K562 (cell line): ENCODE measurements around the gene RABL6. TPM values are rescaled to one million over a fixed set of nuclear protein-coding genes. Genes with fewer than 3 reads are reported as not detected.
A peak's percentile ranks its signal among the peaks of the same experiment; 100 is the strongest.

Source experiments
- CAMTA2 ChIP-seq: fragments of 250-450 bp; sonication (Bioruptor Pico); conservative IDR thresholded peaks from 2 replicates; pipeline ENCODE4 v1.5.1; 2022
- CREM ChIP-seq: IDR thresholded peaks from 2 replicates; pipeline ENCODE4 v1.6.1; 2014; ENCODE audit warnings: antibody characterized with exemption, low read depth
- GATAD2A ChIP-seq: fragments of 450-650 bp; IDR thresholded peaks from 2 replicates; pipeline ENCODE4 v1.6.1; 2017
- HNRNPUL1 ChIP-seq: fragments of 200-400 bp; formaldehyde crosslinking; IDR thresholded peaks from 2 replicates; pipeline ENCODE4 v1.6.1; 2017; ENCODE audit warnings: low read length
- MAFF ChIP-seq: IDR thresholded peaks from 2 replicates; pipeline ENCODE4 v1.6.1; 2012; ENCODE audit warnings: low read length, improper control_type of control experiment
- MAZ ChIP-seq, 2 experiments: fragments of 450-650 bp in 1 of 2; sonication (generic) in 1 of 2; formaldehyde crosslinking; IDR thresholded peaks in 1 of 2; conservative IDR thresholded peaks in 1 of 2; 2 replicates each; pipeline versions ENCODE4 v1.4.0 to v1.5.0; 2020; ENCODE audit warnings: mild to moderate bottlenecking in 1 of 2, missing genetic modification reagents in 1 of 2
- MYBL2 ChIP-seq, 2 experiments: fragments of 450-650 bp in 1 of 2; sonication (generic) in 1 of 2; formaldehyde crosslinking in 1 of 2; IDR thresholded peaks; 2 replicates each; pipeline versions ENCODE4 v1.6.1 to v1.8.1; 2017 to 2022; ENCODE audit warnings: borderline replicate concordance in 1 of 2, inconsistent platforms in 1 of 2, low read depth in 1 of 2, mild to moderate bottlenecking in 1 of 2, missing genetic modification reagents in 1 of 2, moderate library complexity in 1 of 2
- NCOA2 ChIP-seq, 2 experiments: fragments of 450-650 bp; IDR thresholded peaks; 2 replicates each; pipeline ENCODE4 v1.6.1; 2018; ENCODE audit warnings: mild to moderate bottlenecking in 2 of 2, moderate library complexity in 1 of 2; ENCODE audit not compliant: partially characterized antibody in 2 of 2
- NUFIP1 ChIP-seq: fragments of 450-650 bp; IDR thresholded peaks from 2 replicates; pipeline ENCODE4 v1.6.1; 2018; ENCODE audit not compliant: partially characterized antibody
- PML ChIP-seq: IDR thresholded peaks from 2 replicates; pipeline ENCODE4 v1.6.1; 2012; ENCODE audit warnings: low read length, inconsistent platforms
- RBM22 ChIP-seq: fragments of 200-400 bp; formaldehyde crosslinking; IDR thresholded peaks from 2 replicates; pipeline ENCODE4 v1.6.1; 2018; ENCODE audit warnings: low read length, low read depth; ENCODE audit not compliant: poor library complexity, severe bottlenecking
- TAF7 ChIP-seq: fragments of 450-650 bp; IDR thresholded peaks from 2 replicates; pipeline ENCODE4 v1.6.1; 2016; ENCODE audit warnings: missing genetic modification characterization, missing compliant biosample characterization
- TBL1XR1 ChIP-seq, 2 experiments: IDR thresholded peaks; 2 replicates each; pipeline ENCODE4 v1.6.1; 2012; ENCODE audit warnings: improper control_type of control experiment in 2 of 2, low read length in 2 of 2, mild to moderate bottlenecking in 1 of 2
- U2AF1 ChIP-seq: fragments of 200-400 bp; formaldehyde crosslinking; optimal IDR thresholded peaks from 2 replicates; pipeline ENCODE3; 2017; ENCODE audit warnings: mild to moderate bottlenecking, low read depth, low read length, moderate library complexity
- ZNF124 ChIP-seq: sonication (generic); formaldehyde crosslinking; IDR thresholded peaks from 2 replicates; pipeline ENCODE4 v1.8.1; 2022; ENCODE audit warnings: missing genetic modification reagents
- ZNF140 ChIP-seq: fragments of 250-450 bp; sonication (Bioruptor Pico); IDR thresholded peaks from 2 replicates; pipeline ENCODE4 v1.8.0; 2021; ENCODE audit warnings: moderate library complexity, mild to moderate bottlenecking, inconsistent platforms
- ZNF143 ChIP-seq: sonication (generic); formaldehyde crosslinking; IDR thresholded peaks from 2 replicates; pipeline ENCODE4 v1.9.0; 2022; ENCODE audit warnings: mild to moderate bottlenecking, missing genetic modification reagents
- ZNF165 ChIP-seq: fragments of 250-450 bp; sonication (Bioruptor Pico); IDR thresholded peaks from 2 replicates; pipeline ENCODE4 v1.4.0; 2020; ENCODE audit warnings: borderline replicate concordance
- ZNF785 ChIP-seq: fragments of 250-450 bp; sonication (Bioruptor Pico); IDR thresholded peaks from 2 replicates; pipeline ENCODE4 v1.4.0; 2020; ENCODE audit warnings: mild to moderate bottlenecking
- polyA plus RNA-seq, 8 experiments: library from polyadenylated mRNA; depleted of rRNA in 4 of 8; stranded (reverse) in 5 of 8; unstranded in 3 of 8; fragments of >200 nt; fragmentation: Nextera tagmentation in 2 of 8; fragmentation: Illumina TruSeq in 1 of 8; extraction: Ambion mirVana in 2 of 8; extraction: Trizol in 1 of 8; gene quantifications; 2 replicates each; pipeline versions ENCODE4 v1.2.1 to v1.2.3, GENCODE V29; 2011 to 2014; ENCODE audit warnings: inconsistent platforms in 1 of 8, missing spikeins in 1 of 8
- total RNA-seq, 7 experiments: library from RNA; depleted of rRNA in 6 of 7; stranded (reverse); fragments of >200 nt in 6 of 7; fragmentation: Illumina TruSeq in 2 of 7; extraction: Trizol in 2 of 7; gene quantifications; 2 replicates each; pipeline versions ENCODE4 v1.2.1 to v1.2.3, GENCODE V29; 2011 to 2021; ENCODE audit warnings: low replicate concordance in 1 of 7
- TF ChIP-seq, protein P1 (sequence below): sonication (generic); formaldehyde crosslinking; IDR thresholded peaks from 2 replicates; pipeline ENCODE4 v1.8.0; 2022; ENCODE audit warnings: mild to moderate bottlenecking, missing genetic modification reagents, borderline replicate concordance
- TF ChIP-seq, protein P2 (sequence below): fragments of 250-450 bp; sonication (Bioruptor Pico); IDR thresholded peaks from 2 replicates; pipeline ENCODE4 v1.8.0; 2022; ENCODE audit warnings: moderate library complexity, mild to moderate bottlenecking, inconsistent platforms
- TF ChIP-seq, protein P3 (sequence below): fragments of 450-650 bp; formaldehyde crosslinking; IDR thresholded peaks from 2 replicates; pipeline ENCODE4 v1.4.0; 2020; ENCODE audit warnings: mild to moderate bottlenecking, mixed read lengths

The RABL6 gene
- total and polyA plus RNA-seq, 9 of the 15 experiments (the other 6 are each of a cell fraction or from before 2014, with no cell fraction given) = 5.6 to 181 (median 84.5) TPM

DNA sequence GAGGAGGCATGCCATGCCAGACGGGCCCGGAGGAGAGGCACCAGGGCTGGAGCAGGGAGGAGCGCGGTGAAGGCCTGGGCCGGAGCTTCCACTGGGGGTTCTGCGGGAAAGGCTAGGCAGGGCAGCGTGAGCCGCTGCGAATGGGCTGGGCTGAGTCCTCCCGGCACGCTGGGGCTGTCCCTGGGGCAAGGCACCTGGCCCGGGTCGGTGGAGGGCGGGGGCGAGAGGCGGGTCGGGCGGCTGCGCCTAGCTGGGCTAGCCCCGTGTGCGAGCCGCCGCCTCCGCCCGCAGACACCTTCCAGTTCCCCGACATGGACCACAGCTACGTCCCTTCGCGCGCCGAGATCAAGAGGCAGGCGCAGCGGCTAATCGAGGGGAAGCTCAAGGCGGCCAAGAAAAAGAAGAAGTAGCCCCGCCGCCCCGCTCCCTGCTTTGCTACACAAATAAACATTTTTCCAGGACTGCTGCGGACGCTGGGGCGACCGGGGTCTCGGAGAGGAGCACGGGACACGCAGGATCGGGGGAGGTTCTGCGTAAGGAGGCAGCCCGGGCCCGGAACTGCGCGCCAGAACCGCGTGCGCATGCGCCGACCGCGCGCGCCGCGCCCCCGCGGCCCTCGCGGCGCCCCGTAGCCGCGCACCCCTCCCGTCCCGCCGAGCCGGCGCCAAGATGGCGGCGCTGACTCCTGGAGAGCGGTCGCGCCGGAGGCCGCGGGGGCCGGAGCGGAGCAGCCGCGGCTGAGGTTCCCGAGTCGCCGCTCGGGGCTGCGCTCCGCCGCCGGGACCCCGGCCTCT lies at the start of gene RABL6 (continued):
- TF ChIP-seq MYBL2 (IDR thresholded peaks at IDR 0.05; ENCODE audit: low read depth) (no peak), MYBL2 (CRISPR knock-in tag; IDR thresholded peaks at IDR 0.05; ENCODE audit: borderline replicate concordance) (no peak), PML (peak; percentile 30; the same call in 1 of the 2 replicates), U2AF1 (no peak), ZNF165 (CRISPR knock-in tag) (no peak), GATAD2A (peak; percentile 50; the same call in 1 of the 2 replicates), TBL1XR1 (IDR thresholded peaks at IDR 0.05; ENCODE audit: low read length in 2 of 2) (no peak), NUFIP1 (no peak), ZNF785 (CRISPR knock-in tag) (no peak), ZNF140 (CRISPR knock-in tag) (no peak), ZNF124 (CRISPR knock-in tag) (no peak), TAF7 (tag) (no peak), RBM22 (no peak), CREM (no peak), ZNF143 (CRISPR knock-in tag) (no peak), MAZ (CRISPR knock-in tag; conservative IDR thresholded peaks at IDR 0.05 in 1 of 2, IDR thresholded peaks at IDR 0.05 in 1 of 2) (peak in 1 of 2 experiments; percentile 55; a peak in 1 of 4 replicates), MAFF (no peak), HNRNPUL1 (no peak), NCOA2 (IDR thresholded peaks at IDR 0.05; ENCODE audit: partially characterized antibody in 2 of 2) (no peak), CAMTA2 (CRISPR knock-in tag) (no peak)
- TF ChIP-seq, protein P1, sequence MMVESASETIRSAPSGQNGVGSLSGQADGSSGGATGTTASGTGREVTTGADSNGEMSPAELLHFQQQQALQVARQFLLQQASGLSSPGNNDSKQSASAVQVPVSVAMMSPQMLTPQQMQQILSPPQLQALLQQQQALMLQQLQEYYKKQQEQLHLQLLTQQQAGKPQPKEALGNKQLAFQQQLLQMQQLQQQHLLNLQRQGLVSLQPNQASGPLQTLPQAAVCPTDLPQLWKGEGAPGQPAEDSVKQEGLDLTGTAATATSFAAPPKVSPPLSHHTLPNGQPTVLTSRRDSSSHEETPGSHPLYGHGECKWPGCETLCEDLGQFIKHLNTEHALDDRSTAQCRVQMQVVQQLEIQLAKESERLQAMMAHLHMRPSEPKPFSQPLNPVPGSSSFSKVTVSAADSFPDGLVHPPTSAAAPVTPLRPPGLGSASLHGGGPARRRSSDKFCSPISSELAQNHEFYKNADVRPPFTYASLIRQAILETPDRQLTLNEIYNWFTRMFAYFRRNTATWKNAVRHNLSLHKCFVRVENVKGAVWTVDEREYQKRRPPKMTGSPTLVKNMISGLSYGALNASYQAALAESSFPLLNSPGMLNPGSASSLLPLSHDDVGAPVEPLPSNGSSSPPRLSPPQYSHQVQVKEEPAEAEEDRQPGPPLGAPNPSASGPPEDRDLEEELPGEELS (CRISPR knock-in tag) = no peak
- TF ChIP-seq, protein P2, sequence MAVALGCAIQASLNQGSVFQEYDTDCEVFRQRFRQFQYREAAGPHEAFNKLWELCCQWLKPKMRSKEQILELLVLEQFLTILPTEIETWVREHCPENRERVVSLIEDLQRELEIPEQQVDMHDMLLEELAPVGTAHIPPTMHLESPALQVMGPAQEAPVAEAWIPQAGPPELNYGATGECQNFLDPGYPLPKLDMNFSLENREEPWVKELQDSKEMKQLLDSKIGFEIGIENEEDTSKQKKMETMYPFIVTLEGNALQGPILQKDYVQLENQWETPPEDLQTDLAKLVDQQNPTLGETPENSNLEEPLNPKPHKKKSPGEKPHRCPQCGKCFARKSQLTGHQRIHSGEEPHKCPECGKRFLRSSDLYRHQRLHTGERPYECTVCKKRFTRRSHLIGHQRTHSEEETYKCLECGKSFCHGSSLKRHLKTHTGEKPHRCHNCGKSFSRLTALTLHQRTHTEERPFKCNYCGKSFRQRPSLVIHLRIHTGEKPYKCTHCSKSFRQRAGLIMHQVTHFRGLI (CRISPR knock-in tag) = no peak
- TF ChIP-seq, protein P3, sequence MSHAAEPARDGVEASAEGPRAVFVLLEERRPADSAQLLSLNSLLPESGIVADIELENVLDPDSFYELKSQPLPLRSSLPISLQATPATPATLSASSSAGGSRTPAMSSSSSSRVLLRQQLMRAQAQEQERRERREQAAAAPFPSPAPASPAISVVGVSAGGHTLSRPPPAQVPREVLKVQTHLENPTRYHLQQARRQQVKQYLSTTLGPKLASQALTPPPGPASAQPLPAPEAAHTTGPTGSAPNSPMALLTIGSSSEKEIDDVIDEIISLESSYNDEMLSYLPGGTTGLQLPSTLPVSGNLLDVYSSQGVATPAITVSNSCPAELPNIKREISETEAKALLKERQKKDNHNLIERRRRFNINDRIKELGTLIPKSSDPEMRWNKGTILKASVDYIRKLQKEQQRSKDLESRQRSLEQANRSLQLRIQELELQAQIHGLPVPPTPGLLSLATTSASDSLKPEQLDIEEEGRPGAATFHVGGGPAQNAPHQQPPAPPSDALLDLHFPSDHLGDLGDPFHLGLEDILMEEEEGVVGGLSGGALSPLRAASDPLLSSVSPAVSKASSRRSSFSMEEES = no peak
